GM21367 (cell line): ENCODE measurements around the gene SCPEP1.
"Not testable (repeated sequence)": the region's sequence is repeated elsewhere in the genome, so short reads cannot be mapped to it uniquely, and the experiment has no call there.

Experiments
- ATAC-seq: cut with Tn5 transposase; IDR thresholded peaks from one replicate; pipeline ENCODE4 v1.9.1; 2021; ENCODE audit not compliant: unreplicated experiment

Gene SCPEP1

GRCh38 chr17:56965241-56965640 lies 12.7 kb upstream of the SCPEP1 start:
- ATAC-seq: not testable (repeated sequence)

GRCh38 chr17:56965681-56966080 lies 12.2 kb upstream of the SCPEP1 start:
- ATAC-seq: not testable (repeated sequence)

GRCh38 chr17:56966338-56966737 lies 11.6 kb upstream of the SCPEP1 start:
- ATAC-seq: no peak

GRCh38 chr17:56970974-56971373 lies 7.0 kb upstream of the SCPEP1 start:
- ATAC-seq: no peak

GRCh38 chr17:56972111-56972730 lies 5.7 kb upstream of the SCPEP1 start:
- no peak for ATAC-seq

- ATAC-seq: no peak
Observed at GRCh38 chr17:56973520-56973919, 4.4 kb upstream of the SCPEP1 start.

GRCh38 chr17:56974055-56974454 lies 3.9 kb upstream of the SCPEP1 start:
- ATAC-seq: no peak

- no peak for ATAC-seq
Observed at GRCh38 chr17:56975656-56976055, 2.3 kb upstream of the SCPEP1 start.

GRCh38 chr17:56976941-56977608 lies 856 bp upstream of the SCPEP1 start:
- ATAC-seq: no peak

- ATAC-seq: no peak
Observed at GRCh38 chr17:56978441-56979090, 635 bp downstream of the SCPEP1 start.

- ATAC-seq: no peak
Observed at GRCh38 chr17:56979091-56979480, 1.2 kb downstream of the SCPEP1 start.

GRCh38 chr17:56980526-56980925 lies 2.6 kb downstream of the SCPEP1 start:
- ATAC-seq: not testable (repeated sequence)

- no peak for ATAC-seq
Observed at GRCh38 chr17:56982312-56982711, 4.4 kb downstream of the SCPEP1 start.

GRCh38 chr17:56983366-56983765 lies 5.4 kb downstream of the SCPEP1 start:
- ATAC-seq: no peak

GRCh38 chr17:56985371-56986162 lies 7.6 kb downstream of the SCPEP1 start:
- ATAC-seq: no peak

- ATAC-seq: no peak
Observed at GRCh38 chr17:56987283-56987834, 9.4 kb downstream of the SCPEP1 start.

- ATAC-seq: no peak
Observed at GRCh38 chr17:56988901-56989572, 11.1 kb downstream of the SCPEP1 start.

- no peak for ATAC-seq
Observed at GRCh38 chr17:56992364-56992763, 14.4 kb downstream of the SCPEP1 start.

GRCh38 chr17:56994009-56994792 lies 16.3 kb downstream of the SCPEP1 start:
- no peak for ATAC-seq

GRCh38 chr17:56995766-56996165 lies 17.8 kb downstream of the SCPEP1 start:
- no peak for ATAC-seq
